Measurements from ENCODE around the gene ECI2.
"Not testable (repeated sequence)": the region's sequence is repeated elsewhere in the genome, so short reads cannot be mapped to it uniquely, and the experiment has no call there.

Gene ECI2

DNA sequence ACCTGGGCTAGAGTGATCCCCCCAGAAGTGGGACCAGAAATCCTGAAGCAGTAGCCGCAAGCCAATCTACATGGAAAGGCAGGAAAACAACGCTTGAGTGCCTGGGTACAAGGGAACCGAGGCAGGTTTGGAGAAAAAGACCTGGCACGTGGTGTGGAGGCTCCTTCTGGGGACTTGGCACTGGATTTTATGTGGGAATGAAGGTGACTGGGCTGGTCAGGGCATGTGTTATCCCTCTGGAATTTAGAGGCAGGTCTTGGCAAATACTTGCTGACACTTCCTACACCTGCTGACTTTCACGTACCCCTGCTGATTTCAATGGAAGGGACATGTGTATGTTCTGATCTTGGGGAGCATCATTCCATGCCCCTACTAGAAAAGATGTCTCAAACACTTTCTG lies 31.4 kb downstream of the ECI2 start:
- DNase-seq: no peak
- no peaks in the 10 kb centered on the region for H3K9me3 Mint-ChIP-seq
- no peak overlapping the region for H3K27ac Mint-ChIP-seq
- peaks cover 5% of the 10 kb centered on the region for H3K4me1 Mint-ChIP-seq
- no peaks in the 10 kb centered on the region for H3K27me3 Mint-ChIP-seq (ENCODE audit: low read depth, poor library complexity)
- no peak overlapping the region for H3K4me3 Mint-ChIP-seq
- H3K36me3 Mint-ChIP-seq (ENCODE audit: low read depth): no peaks in the 10 kb centered on the region
- TF ChIP-seq CTCF (IDR thresholded peaks at IDR 0.05): no peak

DNA sequence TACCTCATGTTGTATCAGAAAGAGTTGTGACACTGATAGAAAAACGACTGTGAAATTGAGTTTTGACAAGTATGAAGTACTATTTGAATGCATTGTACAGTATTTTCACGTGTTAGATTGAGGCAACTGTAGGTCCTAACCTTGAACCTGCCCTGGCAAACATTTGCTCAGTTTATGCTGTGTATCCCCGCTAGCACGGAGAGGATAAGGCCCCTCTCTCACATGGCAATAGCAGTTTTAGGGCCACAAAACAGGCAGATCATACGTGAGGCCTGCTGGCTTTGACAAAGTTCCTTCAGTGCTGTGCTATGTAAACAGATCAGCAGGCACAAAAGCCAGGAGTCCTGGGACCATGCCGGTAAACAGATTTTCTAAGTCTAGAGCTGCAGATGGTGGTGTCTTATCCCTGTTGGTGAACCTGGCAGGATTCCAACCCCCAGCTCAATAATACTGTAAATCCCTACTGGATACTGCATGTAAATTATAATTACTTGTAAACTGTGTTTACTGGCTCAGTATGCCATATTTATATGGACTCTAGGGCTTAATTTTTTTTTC lies 32.6 kb downstream of the ECI2 start:
- no peaks in the 10 kb centered on the region for H3K9me3 Mint-ChIP-seq
- no peak for DNase-seq
- TF ChIP-seq CTCF (IDR thresholded peaks at IDR 0.05): no peak
- no peaks in the 10 kb centered on the region for H3K27me3 Mint-ChIP-seq (ENCODE audit: low read depth, poor library complexity)
- H3K36me3 Mint-ChIP-seq (ENCODE audit: low read depth): no peaks in the 10 kb centered on the region
- H3K4me1 Mint-ChIP-seq: no peaks in the 10 kb centered on the region
- H3K27ac Mint-ChIP-seq: no peak overlapping the region
- no peak overlapping the region for H3K4me3 Mint-ChIP-seq

GRCh38 chr6:4101298-4101697 lies 34.1 kb downstream of the ECI2 start:
- no peak for DNase-seq
- TF ChIP-seq CTCF (IDR thresholded peaks at IDR 0.05): no peak
- H3K9me3 Mint-ChIP-seq: no peaks in the 10 kb centered on the region
- no peak overlapping the region for H3K27ac Mint-ChIP-seq
- no peak overlapping the region for H3K4me3 Mint-ChIP-seq
- no peaks in the 10 kb centered on the region for H3K27me3 Mint-ChIP-seq (ENCODE audit: low read depth, poor library complexity)
- H3K4me1 Mint-ChIP-seq: no peaks in the 10 kb centered on the region
- no peaks in the 10 kb centered on the region for H3K36me3 Mint-ChIP-seq (ENCODE audit: low read depth)

GRCh38 chr6:4100655-4101054 lies 34.7 kb downstream of the ECI2 start:
- Mint-ChIP-seq H3K4me3 (no peak overlapping the region), H3K4me1 (no peaks in the 10 kb centered on the region), H3K9me3 (no peaks in the 10 kb centered on the region), H3K36me3 (ENCODE audit: low read depth) (no peaks in the 10 kb centered on the region), H3K27me3 (ENCODE audit: low read depth, poor library complexity) (no peaks in the 10 kb centered on the region), H3K27ac (no peak overlapping the region)
- no peak for DNase-seq
- no peak for TF ChIP-seq CTCF (IDR thresholded peaks at IDR 0.05)

- no peak for TF ChIP-seq CTCF (IDR thresholded peaks at IDR 0.05)
- no peak for DNase-seq
- H3K27ac Mint-ChIP-seq: no peak overlapping the region
- H3K4me3 Mint-ChIP-seq: no peak overlapping the region
- H3K4me1 Mint-ChIP-seq: no peaks in the 10 kb centered on the region
- no peaks in the 10 kb centered on the region for H3K36me3 Mint-ChIP-seq (ENCODE audit: low read depth)
- H3K27me3 Mint-ChIP-seq (ENCODE audit: low read depth, poor library complexity): peaks cover 5% of the 10 kb centered on the region
- H3K9me3 Mint-ChIP-seq: no peaks in the 10 kb centered on the region
Measured at GRCh38 chr6:4093288-4093687, 42.1 kb downstream of the ECI2 start.

GRCh38 chr6:4091941-4092340 lies 43.4 kb downstream of the ECI2 start:
- H3K9me3 Mint-ChIP-seq: no peaks in the 10 kb centered on the region
- no peak overlapping the region for H3K4me3 Mint-ChIP-seq
- no peak for TF ChIP-seq CTCF (IDR thresholded peaks at IDR 0.05)
- H3K4me1 Mint-ChIP-seq: no peaks in the 10 kb centered on the region
- H3K36me3 Mint-ChIP-seq (ENCODE audit: low read depth): no peaks in the 10 kb centered on the region
- no peak overlapping the region for H3K27ac Mint-ChIP-seq
- H3K27me3 Mint-ChIP-seq (ENCODE audit: low read depth, poor library complexity): peaks cover 5% of the 10 kb centered on the region
- no peak for DNase-seq

DNA sequence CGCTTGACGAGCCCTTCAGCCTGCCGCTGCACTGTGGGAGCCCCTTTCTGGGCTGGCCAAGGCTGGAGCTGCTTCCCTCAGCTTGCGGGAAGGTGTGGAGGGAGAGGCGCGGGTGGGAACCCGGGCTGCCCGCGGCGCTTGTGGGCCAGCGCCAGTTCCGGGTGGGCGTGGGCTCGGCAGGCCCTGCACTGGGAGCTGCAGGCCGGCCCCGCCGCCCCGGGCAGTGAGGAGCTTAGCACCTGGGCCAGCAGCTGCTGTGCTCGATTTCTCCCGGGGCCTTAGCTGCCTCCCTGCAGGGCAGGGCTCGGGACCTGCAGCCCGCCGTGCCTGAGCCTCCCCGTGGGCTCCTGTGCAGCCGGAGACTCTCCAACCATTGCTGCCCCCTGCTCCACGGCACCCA lies 45.3 kb downstream of the ECI2 start:
- H3K36me3 Mint-ChIP-seq (ENCODE audit: low read depth); H3K9me3 Mint-ChIP-seq; H3K4me1 Mint-ChIP-seq; H3K4me3 Mint-ChIP-seq; H3K27me3 Mint-ChIP-seq (ENCODE audit: low read depth, poor library complexity); DNase-seq; H3K27ac Mint-ChIP-seq: not testable (repeated sequence)
